ENCODE measurements around the gene OPCML. TPM values are rescaled to one million over a fixed set of nuclear protein-coding genes. Genes with fewer than 3 reads are reported as not detected.

OPCML gene
- total RNA-seq, 1 experiment from 2014 or later, result not detected

GRCh38 chr11:133266986-133267385 is 265.3 kb downstream of the OPCML start:
- Mint-ChIP-seq H3K4me3 (ENCODE audit: unreplicated experiment) (no peak overlapping the region), H3K36me3 (ENCODE audit: insufficient read depth, unreplicated experiment) (no peaks in the 10 kb centered on the region), H3K4me1 (ENCODE audit: low read depth, unreplicated experiment) (no peaks in the 10 kb centered on the region), H3K27ac (ENCODE audit: unreplicated experiment) (no peak overlapping the region), H3K9me3 (ENCODE audit: unreplicated experiment) (no peaks in the 10 kb centered on the region), H3K27me3 (ENCODE audit: insufficient read depth, unreplicated experiment) (peaks cover 9% of the 10 kb centered on the region)
- no peak for DNase-seq
- no peaks in the 10 kb centered on the region for H3K9me3 ChIP-seq
- ChIA-PET CTCF (interaction anchor here (0.5 kb wide), 1 partner anchor 105 kb away, joined by 3 read pairs; no protein-coding TSS in a partner anchor), POLR2A (no interaction called here)
- H3K27me3 ChIP-seq (replicated peaks; ENCODE audit: control insufficient read depth, insufficient read depth, low read length), result no peaks in the 10 kb centered on the region
- no peaks in the 10 kb centered on the region for H3K4me1 ChIP-seq
- H3K36me3 ChIP-seq (ENCODE audit: control insufficient read depth, insufficient read depth, low read length), result no peaks in the 10 kb centered on the region
- H3K4me3 ChIP-seq (ENCODE audit: low read depth, low read length), result no peak overlapping the region
- no peak for TF ChIP-seq CTCF (IDR thresholded peaks at IDR 0.05; ENCODE audit: insufficient read depth in 1 of 2, low read depth in 1 of 2, low read length in 1 of 2, severe bottlenecking in 1 of 2, unreplicated experiment in 1 of 2)
- no TSS peak for BruUV-seq (replicated peaks)
- intact Hi-C loops (cut with micrococcal nuclease; ENCODE audit: unreplicated experiment), result no loop called here

GRCh38 chr11:133265530-133266035 is 266.7 kb downstream of the OPCML start:
- no peaks in the 10 kb centered on the region for H3K9me3 Mint-ChIP-seq (ENCODE audit: unreplicated experiment)
- no TSS peak for BruUV-seq (replicated peaks)

GRCh38 chr11:133263332-133263731 is 269.0 kb downstream of the OPCML start:
- no peak overlapping the region for H3K4me3 Mint-ChIP-seq (ENCODE audit: unreplicated experiment)
- H3K27ac Mint-ChIP-seq (ENCODE audit: unreplicated experiment), result no peak overlapping the region
- no peaks in the 10 kb centered on the region for H3K9me3 Mint-ChIP-seq (ENCODE audit: unreplicated experiment)
- Histone ChIP-seq H3K9me3 (no peaks in the 10 kb centered on the region), H3K4me3 (ENCODE audit: low read depth, low read length) (no peak overlapping the region), H3K4me1 (no peaks in the 10 kb centered on the region), H3K36me3 (ENCODE audit: control insufficient read depth, insufficient read depth, low read length) (no peaks in the 10 kb centered on the region), H3K27me3 (replicated peaks; ENCODE audit: control insufficient read depth, insufficient read depth, low read length) (no peaks in the 10 kb centered on the region)
- no TSS peak for BruUV-seq (replicated peaks)
- no peak for TF ChIP-seq CTCF (IDR thresholded peaks at IDR 0.05; ENCODE audit: insufficient read depth in 1 of 2, low read depth in 1 of 2, low read length in 1 of 2, severe bottlenecking in 1 of 2, unreplicated experiment in 1 of 2)
- POLR2A ChIA-PET, result no interaction called here
- no peak for DNase-seq
- H3K4me1 Mint-ChIP-seq (ENCODE audit: low read depth, unreplicated experiment), result no peaks in the 10 kb centered on the region
- intact Hi-C loops (cut with micrococcal nuclease; ENCODE audit: unreplicated experiment), result no loop called here
- CTCF ChIA-PET, result no interaction called here
- H3K27me3 Mint-ChIP-seq (ENCODE audit: insufficient read depth, unreplicated experiment), result peaks cover 9% of the 10 kb centered on the region
- H3K36me3 Mint-ChIP-seq (ENCODE audit: insufficient read depth, unreplicated experiment), result no peaks in the 10 kb centered on the region

More at GRCh38 chr11:133265530-133266035, 266.7 kb downstream of the OPCML start:
- H3K4me3 Mint-ChIP-seq (ENCODE audit: unreplicated experiment), result no peak overlapping the region
- H3K9me3 ChIP-seq, result no peaks in the 10 kb centered on the region
- peaks cover 9% of the 10 kb centered on the region for H3K27me3 Mint-ChIP-seq (ENCODE audit: insufficient read depth, unreplicated experiment)
- no peaks in the 10 kb centered on the region for H3K4me1 ChIP-seq
- H3K36me3 Mint-ChIP-seq (ENCODE audit: insufficient read depth, unreplicated experiment), result no peaks in the 10 kb centered on the region
- DNase-seq, result no peak
- ChIA-PET POLR2A (no interaction called here), CTCF (no interaction called here)
- H3K4me1 Mint-ChIP-seq (ENCODE audit: low read depth, unreplicated experiment), result no peaks in the 10 kb centered on the region
- no peak overlapping the region for H3K27ac Mint-ChIP-seq (ENCODE audit: unreplicated experiment)
- no peaks in the 10 kb centered on the region for H3K27me3 ChIP-seq (replicated peaks; ENCODE audit: control insufficient read depth, insufficient read depth, low read length)
- no peaks in the 10 kb centered on the region for H3K36me3 ChIP-seq (ENCODE audit: control insufficient read depth, insufficient read depth, low read length)
- TF ChIP-seq CTCF (IDR thresholded peaks at IDR 0.05; ENCODE audit: insufficient read depth in 1 of 2, low read depth in 1 of 2, low read length in 1 of 2, severe bottlenecking in 1 of 2, unreplicated experiment in 1 of 2), result no peak
- intact Hi-C loops (cut with micrococcal nuclease; ENCODE audit: unreplicated experiment), result no loop called here
- H3K4me3 ChIP-seq (ENCODE audit: low read depth, low read length), result no peak overlapping the region
